HG03575 (cell line): Measurements from ENCODE around the gene TNPO3.

Experiments
- ATAC-seq: cut with Tn5 transposase; IDR thresholded peaks from one replicate; pipeline ENCODE4 v1.9.1; 2021; ENCODE audit not compliant: unreplicated experiment, insufficient number of reproducible peaks, low FRiP score; ENCODE audit errors: extremely low read depth

The TNPO3 gene

GRCh38 chr7:129054438-129055293, at the start of gene TNPO3:
TNPO3 (minus strand) TSS chr7:129055111; CDS start chr7:129054770, 341 bp downstream.
- ATAC-seq = no peak

DNA sequence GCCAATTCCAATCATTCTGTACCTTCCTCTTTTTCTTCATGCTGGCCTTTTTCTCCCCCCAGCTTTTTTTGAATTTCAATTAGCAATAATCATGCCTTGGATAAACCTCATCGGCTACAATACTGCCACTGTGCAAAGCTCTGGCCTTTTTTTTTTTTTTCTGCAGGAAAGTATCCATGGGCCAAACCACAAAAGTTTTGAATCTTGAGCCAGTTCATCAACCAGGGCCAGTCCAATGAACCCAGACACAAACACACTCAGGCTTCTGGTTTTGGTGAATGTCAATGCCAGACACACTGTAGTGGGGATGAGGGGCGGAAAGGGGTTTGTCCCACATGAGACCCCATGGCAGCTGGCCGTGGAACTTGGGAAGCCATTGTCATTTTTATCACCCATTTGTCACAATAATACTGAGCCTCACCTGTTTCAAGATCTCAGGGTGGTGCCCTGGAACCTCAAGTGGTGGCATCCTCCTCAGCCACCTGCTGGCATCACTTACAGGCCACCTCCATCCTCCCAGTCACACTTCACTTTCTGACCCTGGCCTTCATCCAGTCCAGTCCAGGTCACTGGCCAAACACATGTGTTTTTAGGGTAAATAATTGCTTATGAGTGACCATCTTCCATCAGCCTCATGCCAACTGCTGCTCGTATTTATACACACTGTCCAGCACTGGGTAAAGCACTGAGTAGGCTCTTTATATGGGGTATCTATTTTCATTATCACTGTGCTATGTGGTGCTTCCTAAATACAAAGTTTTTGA, 48.8 kb upstream of the TNPO3 start:
- ATAC-seq = no peak

DNA sequence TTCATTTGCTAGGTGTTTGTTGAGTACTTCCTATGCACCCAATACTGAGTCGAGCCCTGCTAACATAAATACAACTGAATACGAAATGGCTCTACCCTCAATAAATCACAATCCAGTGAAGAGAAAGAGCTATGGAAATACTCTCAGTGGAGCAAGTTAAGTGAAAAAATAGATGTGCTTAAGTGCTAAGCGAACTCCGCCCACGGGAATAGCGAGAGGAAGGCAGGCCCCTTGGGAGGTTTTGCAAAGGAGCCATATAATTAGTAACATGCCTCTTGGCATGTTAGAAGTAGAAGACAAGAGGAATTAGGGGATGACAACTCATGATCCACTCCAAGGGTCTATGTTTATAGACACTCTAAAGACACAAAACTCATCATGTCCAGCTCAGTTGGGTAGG, 46.8 kb upstream of the TNPO3 start:
- no peak for ATAC-seq

DNA sequence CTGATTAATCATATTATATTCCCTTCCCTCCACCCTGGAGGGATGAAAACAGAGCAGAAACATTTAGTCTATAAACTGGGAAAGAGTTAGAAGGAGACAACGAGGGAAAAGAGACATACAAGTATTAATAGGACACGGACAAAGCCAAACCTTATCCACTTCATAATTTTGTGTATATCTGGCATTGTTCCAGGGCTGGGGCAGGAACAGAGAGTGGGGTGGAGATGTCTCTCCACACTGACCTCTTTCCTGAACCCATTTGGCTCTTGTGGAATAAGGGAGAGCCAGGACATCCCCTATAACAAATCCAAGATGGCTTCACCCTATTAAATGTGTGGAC, 45.9 kb upstream of the TNPO3 start:
- no peak for ATAC-seq

- no peak for ATAC-seq
These were observed 43.6 kb upstream of the TNPO3 start for GRCh38 chr7:129098409-129099084.

DNA sequence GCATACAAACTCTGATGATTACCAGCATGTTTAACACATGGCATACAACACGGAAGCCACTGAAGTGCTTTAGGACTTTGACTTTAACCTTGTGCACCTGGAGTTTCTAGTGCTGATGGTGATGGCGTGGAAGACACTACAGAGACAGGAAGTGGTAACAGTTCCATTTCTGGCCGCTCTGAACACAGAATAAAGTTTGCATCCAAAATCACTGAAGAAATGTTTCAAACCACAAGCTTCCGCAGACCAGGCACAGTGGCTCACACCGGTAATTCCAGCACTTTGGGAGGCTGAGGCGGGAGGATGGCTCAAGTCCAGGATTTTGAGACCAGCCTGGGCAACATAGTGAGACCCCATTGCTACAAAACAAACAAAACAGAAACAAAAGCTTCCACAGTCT, 40.3 kb upstream of the TNPO3 start:
- ATAC-seq = no peak

DNA sequence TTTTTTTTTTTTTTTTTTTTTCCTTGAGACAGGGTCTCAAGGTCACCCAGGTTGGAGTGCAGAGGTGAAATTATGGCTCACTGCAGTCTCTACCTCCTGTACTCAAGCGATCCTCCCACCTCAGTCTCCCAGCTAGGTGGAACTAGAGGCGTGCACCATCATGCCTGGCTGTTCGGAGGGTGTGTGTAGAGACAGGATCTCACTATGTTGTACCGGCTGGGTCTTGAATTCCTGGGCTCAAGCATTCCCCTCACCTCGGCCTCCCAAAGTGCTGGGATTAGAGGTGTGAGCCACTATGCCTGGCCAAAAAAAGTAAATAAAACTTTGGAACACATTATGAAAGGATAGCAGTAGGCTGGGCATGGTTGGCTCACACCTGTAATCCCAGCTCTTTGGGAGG, 39.6 kb upstream of the TNPO3 start:
- ATAC-seq = no peak

GRCh38 chr7:129093867-129094456, 39.1 kb upstream of the TNPO3 start:
- ATAC-seq = no peak

GRCh38 chr7:129091484-129092002, 36.6 kb upstream of the TNPO3 start:
- no peak for ATAC-seq

DNA sequence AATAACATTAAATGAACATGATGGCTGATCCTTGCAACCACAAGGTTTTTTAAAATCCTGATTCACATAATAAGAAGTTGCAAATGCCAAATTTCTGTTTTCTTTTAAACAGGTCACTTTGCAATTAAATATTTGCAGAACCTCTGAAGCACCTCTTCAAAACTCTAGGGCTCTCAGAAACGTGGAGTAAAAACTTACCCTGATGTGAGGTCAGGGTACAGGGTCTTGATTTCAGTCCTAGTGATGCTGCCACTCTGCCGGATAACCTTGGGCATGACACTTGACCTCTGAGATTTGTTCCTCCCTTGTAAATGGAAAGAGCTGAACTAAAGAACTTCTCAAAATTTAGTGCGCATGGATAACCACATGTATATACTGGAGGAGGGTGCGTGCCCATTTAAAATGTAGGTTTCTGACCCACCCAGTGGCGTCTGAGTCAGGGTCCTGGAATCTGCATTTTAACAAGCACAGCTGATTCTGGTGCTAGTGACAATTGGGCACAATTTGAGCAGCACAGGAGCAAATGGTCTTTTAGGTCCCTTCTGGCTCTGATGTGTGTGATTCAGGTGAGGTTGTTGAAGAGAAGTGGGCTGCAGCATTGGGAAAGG, 35.5 kb upstream of the TNPO3 start:
- ATAC-seq = no peak

DNA sequence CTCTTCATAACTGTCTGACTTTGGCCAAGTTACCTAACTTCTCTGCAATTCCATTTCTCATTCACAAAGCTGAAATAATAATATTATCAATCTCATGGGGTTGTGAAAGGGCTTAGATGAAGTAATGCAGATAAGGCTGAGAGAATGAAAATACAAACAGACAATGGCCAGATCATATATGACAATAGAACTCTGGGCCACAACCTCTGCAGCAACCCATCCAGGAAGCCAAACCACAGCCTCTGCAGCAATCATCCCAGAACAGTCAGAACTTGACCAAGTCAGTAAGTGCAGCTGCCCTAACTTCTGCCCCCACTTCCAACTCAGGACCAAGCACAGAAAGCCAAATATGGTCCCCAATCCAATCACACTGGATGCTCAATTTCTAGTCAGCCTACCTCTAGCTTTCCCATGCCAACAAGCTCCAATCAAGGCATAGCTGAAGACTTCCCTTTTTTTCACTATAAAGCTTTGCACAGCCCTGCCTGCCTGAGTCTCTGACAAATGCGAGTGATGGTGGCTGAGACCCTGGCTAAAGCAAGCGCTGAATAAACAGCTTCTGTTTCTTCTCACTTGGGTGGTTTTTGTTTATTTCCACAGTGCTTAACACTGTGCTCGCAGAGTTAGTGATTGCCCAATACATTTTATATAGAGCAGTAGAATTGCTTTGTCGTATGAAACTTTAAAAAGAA, 34.8 kb upstream of the TNPO3 start:
- ATAC-seq = no peak

DNA sequence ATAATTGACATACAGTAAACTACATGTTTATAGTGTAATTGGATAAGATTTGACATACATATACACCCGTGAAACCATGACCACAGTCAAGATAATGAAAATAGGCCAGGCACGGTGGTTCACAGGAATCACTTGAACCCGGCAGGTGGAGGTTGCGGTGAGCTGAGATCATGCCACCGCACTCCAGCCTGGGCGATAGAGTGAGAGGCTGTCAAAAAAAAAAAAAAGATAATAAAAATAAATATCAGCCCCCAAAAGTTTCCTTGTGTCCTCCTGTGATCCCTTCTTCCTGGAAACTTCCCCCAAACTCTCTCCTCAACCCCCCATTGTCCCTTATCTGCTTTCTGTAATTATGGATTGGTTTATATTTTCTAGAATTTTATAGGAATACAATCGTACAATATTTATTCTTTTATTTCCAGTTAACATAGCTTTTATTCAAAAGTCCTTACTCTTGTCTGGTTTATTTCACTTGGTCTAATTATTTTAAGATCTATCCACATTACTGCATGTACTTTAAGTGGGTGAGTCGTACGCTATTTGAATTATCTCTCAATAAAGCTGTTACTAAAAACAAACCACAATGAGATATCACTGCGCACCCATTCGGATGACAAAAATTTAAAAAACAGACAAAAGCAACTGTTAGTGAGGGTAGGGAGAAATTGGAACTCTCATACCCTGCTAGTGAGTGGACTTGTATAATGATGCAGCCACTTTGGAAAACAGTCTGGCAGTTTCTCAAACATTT, 30.1 kb upstream of the TNPO3 start:
- ATAC-seq = no peak

DNA sequence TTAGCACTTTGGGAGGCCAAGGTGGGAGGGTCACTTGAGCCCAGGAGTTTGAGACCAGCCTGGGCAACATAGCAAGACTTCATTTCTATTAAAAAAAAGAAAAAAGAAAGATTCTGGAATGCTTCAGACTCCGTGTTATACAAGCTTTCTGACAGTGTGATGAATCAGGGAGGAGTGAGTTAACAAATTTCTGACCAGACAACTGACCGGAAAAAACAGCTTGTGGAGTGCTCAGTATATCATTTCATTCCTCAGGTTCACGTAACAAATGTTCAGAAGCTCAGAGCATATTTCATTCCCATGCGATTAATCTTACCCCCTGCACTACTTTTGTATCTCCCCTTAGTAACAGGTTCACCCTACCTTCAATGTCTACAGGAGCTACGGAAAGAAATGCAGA, 28.6 kb upstream of the TNPO3 start:
- ATAC-seq = no peak

- ATAC-seq = no peak
These were observed 23.5 kb upstream of the TNPO3 start for GRCh38 chr7:129078455-129078854.

DNA sequence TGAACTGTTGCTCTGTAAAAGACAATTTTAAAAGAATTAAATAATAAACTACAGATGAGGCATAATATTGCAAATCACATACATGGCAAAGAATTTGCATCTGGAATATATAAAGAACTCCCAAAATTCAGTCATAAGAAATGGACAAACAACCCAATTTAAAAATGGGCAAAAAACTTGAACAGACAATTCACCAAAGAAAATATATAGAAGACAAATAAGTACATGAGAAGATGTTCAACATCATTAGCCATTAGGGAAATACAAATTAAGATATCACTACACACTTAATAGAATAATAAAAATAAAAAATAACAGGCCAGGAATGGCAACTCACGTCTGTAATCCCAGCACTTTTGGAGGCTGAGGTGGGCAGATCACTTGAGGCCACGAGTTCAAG, 22.0 kb upstream of the TNPO3 start:
- ATAC-seq = no peak

DNA sequence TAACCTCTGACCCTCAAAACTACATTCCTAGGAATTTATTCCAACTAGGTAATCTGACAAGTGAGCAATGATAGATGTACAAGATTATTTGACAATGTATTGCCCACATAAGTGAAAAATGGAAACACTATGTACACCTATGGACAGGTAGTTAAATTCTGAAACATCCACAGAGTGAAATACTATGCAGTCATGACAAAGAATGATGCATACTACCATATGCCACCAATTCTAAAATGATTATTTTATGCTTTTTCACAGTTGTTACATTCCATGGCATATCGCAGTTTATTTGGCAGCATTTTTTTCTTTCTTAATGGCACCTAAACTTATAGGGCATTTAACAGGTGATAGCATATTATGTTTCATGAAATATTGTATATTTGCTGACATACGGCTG, 20.1 kb upstream of the TNPO3 start:
- ATAC-seq = no peak

DNA sequence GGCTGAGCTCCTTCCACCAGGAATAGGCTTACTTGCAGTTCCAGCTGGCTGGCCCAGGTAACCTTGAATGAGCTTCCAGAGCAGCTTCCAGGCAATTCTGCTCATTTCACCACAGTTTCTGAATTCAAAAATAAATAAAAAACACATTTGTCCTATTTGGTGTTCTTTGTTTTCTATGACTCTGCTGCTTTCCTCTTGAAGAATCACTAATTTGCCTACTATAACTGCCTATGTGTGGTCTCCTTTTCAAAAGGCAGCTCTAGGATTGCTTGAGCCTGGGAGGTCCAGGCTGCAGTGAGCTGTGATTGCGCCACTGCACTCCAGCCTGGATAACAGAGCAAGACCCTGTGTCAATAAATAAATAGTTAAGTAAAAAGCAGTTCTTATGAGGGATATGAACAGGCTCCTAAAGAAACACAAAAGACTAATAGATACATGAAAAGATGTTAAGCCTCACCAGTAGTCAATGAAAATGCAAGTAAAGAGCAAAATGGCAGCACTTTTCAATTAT, 19.5 kb upstream of the TNPO3 start:
- no peak for ATAC-seq

- ATAC-seq = no peak
These were observed 18.8 kb upstream of the TNPO3 start for GRCh38 chr7:129073738-129074137.
